Stimulated activated CD8-positive, alpha-beta memory T cell treated with anti-CD3 and anti-CD28 coated beads, Interleukin-12 subunit alpha, Interleukin-12 subunit beta, amount 100 ng/mL, for 24 hours (primary cell): ENCODE results near the gene THBS1.

Experiments
- DNase-seq: peaks from one replicate; pipeline ENCODE4 v3.0.0-alpha.2; 2020; ENCODE audit errors: extremely low read depth

Gene THBS1

DNA sequence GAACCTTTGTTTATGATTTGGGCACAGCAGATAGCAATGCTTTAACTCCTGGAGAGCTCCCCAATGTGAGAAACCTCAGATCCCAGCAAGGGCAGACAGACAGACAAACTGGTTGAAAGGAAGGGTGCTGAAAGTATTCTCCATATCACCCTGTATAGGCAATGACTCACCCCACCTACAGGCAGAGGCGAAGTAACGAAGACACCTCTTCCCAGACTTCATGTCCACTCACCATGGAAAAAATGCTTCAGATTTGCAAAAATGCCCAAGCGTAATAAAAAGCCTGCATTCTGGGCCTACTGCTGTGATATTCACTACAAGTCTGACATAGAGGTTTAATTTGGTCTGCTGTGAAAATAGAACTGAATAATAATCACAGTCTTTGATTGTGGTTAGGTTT is 50.5 kb downstream of the THBS1 start:
- no peak for DNase-seq

DNA sequence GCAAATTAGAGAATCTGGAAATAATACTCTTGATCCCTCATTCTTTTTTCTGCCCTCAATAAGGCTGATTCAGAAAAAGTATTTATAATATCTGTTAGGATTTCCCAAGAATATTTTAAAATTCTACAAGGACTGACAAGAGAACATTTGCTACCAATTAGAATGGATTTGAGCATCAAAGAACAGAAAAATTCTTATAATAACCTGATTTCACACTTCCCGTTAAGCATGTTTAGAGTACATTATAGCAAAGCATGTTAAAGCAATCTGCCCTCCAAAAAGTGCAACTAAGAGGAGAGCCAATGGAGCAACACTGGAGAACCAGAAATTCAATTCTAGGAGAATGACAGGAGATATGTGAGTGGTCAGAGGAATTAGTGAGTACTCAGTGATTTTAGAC is 57.2 kb downstream of the THBS1 start:
- no peak for DNase-seq

DNA sequence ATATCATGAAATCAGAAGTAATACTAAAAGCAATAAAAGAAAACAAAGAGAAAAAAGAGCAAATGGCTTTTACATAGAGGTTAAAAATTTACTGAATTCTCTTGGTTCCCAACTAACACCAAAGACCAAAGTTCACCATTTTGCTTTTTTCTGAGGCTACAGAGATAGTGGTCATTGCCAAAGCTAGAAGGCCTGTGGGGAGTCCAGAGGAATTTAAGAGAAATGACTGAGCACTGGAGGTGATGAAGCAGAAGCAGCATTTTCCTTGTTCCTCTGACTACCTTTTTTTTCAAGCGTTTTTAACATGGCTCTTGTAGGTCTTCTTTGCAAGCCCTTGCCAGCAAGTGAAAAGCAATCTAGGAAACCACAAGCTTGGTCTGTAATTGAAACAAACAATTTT is 58.2 kb downstream of the THBS1 start:
- no peak for DNase-seq

DNA sequence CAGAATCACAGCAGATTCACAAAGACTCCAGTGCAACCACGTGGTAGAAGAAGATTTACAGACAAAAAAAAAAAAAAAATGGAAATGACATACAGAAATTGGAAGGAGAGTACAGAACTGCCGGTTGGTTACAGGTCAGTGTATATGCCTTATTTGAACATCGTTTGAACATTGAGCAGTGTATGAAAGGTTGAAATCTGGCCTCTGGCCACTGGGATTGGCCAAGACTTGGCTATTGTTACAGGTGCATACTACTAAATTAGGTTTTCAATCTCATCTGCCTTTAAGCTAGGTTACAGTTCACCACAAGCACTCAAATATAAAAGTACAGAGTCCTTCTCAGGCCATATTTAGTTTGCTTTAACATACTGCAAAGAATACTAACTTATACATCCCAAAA is 59.8 kb downstream of the THBS1 start:
- no peak for DNase-seq

DNA sequence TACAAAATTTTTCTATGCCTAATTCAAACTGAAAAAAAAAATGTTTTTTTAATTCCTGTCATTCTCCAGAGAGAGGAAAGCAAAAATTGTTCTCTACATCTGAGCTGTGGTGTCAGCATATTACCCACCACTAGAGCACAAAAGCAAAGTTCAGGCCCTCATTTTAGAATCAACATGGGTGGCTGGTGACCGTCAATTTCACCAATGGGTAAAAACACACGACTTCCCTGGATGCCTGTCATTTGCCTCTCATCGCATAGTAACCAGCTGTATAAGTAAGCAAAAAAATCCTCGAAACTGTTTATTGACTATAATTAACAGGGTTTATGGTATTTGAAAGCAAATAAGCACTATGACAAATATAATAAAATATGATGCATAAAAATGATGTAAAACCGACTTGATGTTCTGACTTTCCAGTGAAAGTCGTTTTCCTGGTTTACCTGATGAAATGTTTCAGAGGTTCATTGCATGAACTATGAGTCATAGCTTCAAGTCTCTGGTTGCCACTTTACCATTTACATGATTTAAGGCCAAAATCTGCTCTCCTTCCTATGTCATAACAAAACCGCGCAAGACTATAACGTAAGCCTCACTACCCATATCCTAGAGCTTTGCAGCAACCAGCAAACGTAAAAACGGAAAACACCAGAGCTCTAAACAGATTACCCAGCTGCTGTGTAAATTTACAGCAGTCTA is 60.5 kb downstream of the THBS1 start:
- DNase-seq = no peak

DNA sequence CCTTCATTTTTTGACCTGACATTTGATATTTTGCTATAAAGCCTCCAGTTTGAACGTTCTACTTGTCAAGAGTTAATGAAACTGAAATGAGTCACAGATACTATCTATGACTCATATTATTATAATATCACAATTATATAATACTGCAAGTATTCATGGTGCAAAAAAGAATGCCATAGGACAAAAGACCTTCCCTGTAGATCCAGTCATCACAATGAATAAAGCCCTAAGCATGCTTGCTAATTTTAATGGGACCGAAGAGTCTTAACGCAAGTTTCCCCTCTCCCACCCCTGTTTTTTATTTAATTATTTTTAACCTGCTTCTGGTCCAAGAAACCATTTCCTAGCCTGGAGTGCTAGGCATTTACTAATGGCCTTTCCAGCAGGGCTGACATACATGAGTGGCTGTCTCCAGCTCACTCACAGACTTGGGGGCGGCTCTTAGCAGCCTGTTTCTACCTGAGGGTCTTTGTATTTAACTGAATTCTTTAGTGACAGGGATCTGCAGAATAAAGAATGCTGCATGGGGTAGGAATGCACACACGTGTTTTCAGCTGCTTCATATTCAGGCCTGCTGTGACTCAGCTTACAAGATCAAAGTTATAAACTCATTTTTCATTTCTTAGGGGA is 61.2 kb downstream of the THBS1 start:
- no peak for DNase-seq

DNA sequence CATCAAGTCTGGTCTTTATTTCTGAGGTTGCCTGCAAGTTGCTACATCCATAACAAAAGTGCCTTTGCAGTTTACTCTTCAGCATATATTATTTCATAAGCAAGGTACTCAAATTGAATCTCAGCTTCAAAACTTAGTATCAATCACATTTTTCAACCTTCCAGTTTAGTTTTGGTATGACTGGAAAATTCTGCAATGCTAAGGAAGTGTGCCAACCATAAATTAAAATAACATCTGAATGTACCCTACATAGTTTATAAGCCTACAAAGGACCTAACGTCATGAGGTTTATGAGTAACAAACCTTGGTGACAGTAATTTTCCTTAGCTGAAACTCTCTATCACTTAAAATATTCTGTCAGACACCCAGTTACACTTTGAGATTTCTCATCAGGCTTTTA is 62.8 kb downstream of the THBS1 start:
- DNase-seq = no peak

DNA sequence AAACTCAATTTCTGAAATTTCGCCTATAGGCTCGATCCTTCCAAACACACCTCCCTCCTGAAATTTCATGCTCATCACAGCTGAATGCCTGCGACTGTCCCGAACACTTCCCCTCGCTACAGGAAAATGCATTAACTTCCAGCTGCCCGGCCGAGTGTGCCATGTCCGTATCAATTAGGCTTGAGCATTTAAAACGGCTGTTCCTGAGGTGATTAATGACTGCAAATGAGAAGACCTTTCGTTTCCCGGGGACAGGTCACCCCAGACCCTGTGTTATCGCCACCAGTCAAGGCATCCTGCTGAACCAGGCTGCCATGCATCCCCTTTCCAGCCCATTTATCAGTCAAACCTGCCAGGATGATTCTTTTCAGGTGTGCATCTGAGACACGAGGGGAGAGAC is 63.3 kb downstream of the THBS1 start:
- no peak for DNase-seq

DNA sequence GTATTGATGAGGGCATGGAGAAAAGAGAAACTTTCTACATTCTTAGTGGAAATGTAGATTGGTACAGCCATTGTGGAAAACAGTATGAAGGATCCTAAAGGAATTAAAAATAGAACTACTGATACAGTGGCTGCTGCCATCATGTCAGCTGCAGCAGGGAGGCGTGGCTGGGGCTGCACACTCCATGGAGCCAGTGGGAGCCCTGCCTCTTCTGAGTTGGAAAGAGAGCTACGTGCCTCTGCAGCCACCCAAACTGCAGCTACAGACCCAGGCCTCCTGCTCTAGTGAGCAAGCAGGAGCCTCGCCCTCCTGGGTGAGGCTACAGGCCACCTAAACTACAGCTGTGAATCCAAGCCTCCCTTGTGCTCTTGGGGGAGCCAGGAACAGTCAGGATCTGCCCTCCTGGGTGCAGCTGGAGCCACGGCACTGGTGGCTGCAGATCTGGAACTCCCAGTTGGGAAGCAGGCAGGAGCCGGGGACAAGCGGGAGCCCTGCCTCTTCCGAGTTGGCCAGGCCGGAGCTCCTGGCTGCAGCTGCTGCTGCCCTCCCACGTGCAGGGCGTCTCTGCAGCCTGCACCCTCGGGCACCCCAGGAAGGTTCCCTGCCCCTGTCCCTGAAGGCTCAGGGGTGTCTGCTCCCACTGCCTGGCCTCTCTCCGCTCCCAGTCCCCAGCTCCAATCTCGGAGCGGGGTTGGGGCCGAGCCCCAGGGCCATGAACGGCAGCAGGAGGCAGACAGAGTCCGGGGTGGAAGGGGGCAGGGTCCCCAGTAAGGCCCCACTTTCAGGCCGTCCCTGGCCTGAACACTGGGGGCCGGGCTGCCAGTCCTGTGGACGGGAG is 64.5 kb downstream of the THBS1 start:
- no peak for DNase-seq

DNA sequence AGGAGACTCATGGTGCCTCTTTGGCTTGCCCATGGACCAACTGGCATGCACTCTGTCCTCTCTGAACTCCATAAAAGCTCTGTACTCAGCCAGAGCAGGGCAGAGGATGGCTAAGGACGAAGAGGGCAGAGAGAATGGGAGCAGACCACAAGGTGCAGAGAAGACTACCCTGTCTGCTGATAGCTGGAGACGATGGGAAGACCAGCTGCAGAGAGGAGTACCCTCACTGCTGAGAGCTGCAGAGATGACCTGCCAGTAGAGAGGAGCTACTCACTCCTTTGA is 65.0 kb downstream of the THBS1 start:
- no peak for DNase-seq

DNA sequence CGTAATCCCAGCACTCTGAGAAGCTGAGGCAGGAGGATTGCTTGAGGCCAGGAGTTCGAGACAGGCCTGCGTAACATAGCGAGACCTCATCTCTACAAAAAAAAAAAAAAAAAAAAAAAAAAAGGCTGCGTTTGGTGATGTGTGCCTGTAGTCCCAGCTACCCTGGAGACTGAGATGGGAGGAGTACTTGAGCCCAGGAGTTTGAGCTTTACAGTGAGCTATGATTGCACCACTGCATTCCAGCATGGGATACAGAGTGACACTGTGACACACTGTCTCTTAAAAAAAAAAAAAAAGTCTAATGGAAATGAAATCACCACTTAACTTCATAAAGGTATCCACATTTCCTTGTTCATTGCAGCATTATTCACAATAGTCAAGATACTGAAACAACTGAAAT is 65.5 kb downstream of the THBS1 start:
- no peak for DNase-seq
